Large intestine (tissue), 3 donors: ENCODE measurements around the gene FZD10. TPM values are rescaled to one million over a fixed set of nuclear protein-coding genes. Genes with fewer than 3 reads are reported as not detected.

ENCODE experiments used
- DNase-seq, 2 donors: peaks; one replicate each; pipeline versions ENCODE4 v3.0.0 to v3.0.0-alpha.2; 2013
- H3K27ac ChIP-seq: one replicate; pipeline ENCODE4 v1.5.1; 2013; ENCODE audit warnings: low read length
- H3K27me3 ChIP-seq: 2 replicates; pipeline ENCODE4 v1.6.1; 2013; ENCODE audit warnings: low read length; ENCODE audit not compliant: control insufficient read depth, insufficient read depth
- H3K36me3 ChIP-seq: 2 replicates; pipeline ENCODE4 v1.6.1; 2013; ENCODE audit warnings: low read length; ENCODE audit not compliant: control insufficient read depth, insufficient read depth
- H3K4me1 ChIP-seq: one replicate; pipeline ENCODE4 v1.6.1; 2013; ENCODE audit warnings: low read length; ENCODE audit not compliant: control insufficient read depth, insufficient read depth
- H3K4me3 ChIP-seq: one replicate; pipeline ENCODE4 v1.5.1; 2013; ENCODE audit warnings: low read length
- H3K9me3 ChIP-seq: one replicate; pipeline ENCODE4 v1.6.1; 2013; ENCODE audit warnings: mild to moderate bottlenecking, low read depth, low read length, moderate library complexity; ENCODE audit not compliant: control insufficient read depth
- WGBS: methylation state at CpG from one replicate; pipeline ENCODE4 v1.1.5; 2013; ENCODE audit warnings: low lambda C conversion rate; ENCODE audit not compliant: insufficient coverage; 5-methylcytosine and 5-hydroxymethylcytosine counted together
- polyA plus RNA-seq: library from polyadenylated mRNA; unstranded; fragments of 120-200 nt; gene quantifications from one replicate; pipeline ENCODE4 v1.2.1, GENCODE V29; 2013

Gene FZD10
- polyA plus RNA-seq, 1 donor: 1.2 TPM

- Histone ChIP-seq H3K4me1 (no peaks in the 10 kb centered on the region), H3K27me3 (peaks cover 40% of the 10 kb centered on the region), H3K27ac (no peak overlapping the region), H3K36me3 (no peaks in the 10 kb centered on the region), H3K9me3 (no peaks in the 10 kb centered on the region), H3K4me3 (no peak overlapping the region)
- WGBS: 52% methylated on average over 4 of the region's 22 CpGs
- no peak for DNase-seq
Measured at GRCh38 chr12:130154276-130155070, 7.8 kb upstream of the FZD10 start.

GRCh38 chr12:130155416-130156073 is 6.7 kb upstream of the FZD10 start:
- 100% methylated on average over 1 of the region's 10 CpGs for WGBS
- peaks cover 50% of the 10 kb centered on the region for H3K27me3 ChIP-seq

GRCh38 chr12:130156652-130157275 is 5.5 kb upstream of the FZD10 start:
- H3K27ac ChIP-seq: no peak overlapping the region
- peaks cover 62% of the 10 kb centered on the region for H3K27me3 ChIP-seq
- peaks cover 3% of the 10 kb centered on the region for H3K9me3 ChIP-seq
- no peak overlapping the region for H3K4me3 ChIP-seq
- no peaks in the 10 kb centered on the region for H3K36me3 ChIP-seq
- WGBS: no CpG with 5 or more reads among the region's 13 CpGs
- DNase-seq: no peak
- no peaks in the 10 kb centered on the region for H3K4me1 ChIP-seq

More at GRCh38 chr12:130155416-130156073, 6.7 kb upstream of the FZD10 start:
- no peaks in the 10 kb centered on the region for H3K9me3 ChIP-seq
- H3K36me3 ChIP-seq: no peaks in the 10 kb centered on the region
- no peaks in the 10 kb centered on the region for H3K4me1 ChIP-seq
- DNase-seq: no peak
- no peak overlapping the region for H3K4me3 ChIP-seq
- H3K27ac ChIP-seq: no peak overlapping the region

GRCh38 chr12:130157998-130158753 is 4.1 kb upstream of the FZD10 start:
- Histone ChIP-seq H3K4me3 (no peak overlapping the region), H3K27ac (no peak overlapping the region), H3K27me3 (peaks cover 69% of the 10 kb centered on the region), H3K4me1 (no peaks in the 10 kb centered on the region), H3K9me3 (peaks cover 3% of the 10 kb centered on the region), H3K36me3 (no peaks in the 10 kb centered on the region)
- DNase-seq: no peak
- 42% methylated on average over 3 of the region's 15 CpGs for WGBS

- Histone ChIP-seq H3K4me3 (no peak overlapping the region), H3K27ac (no peak overlapping the region), H3K36me3 (no peaks in the 10 kb centered on the region), H3K4me1 (no peaks in the 10 kb centered on the region), H3K27me3 (peaks cover 74% of the 10 kb centered on the region), H3K9me3 (peaks cover 3% of the 10 kb centered on the region)
- 39% methylated on average over 3 of the region's 7 CpGs for WGBS
- DNase-seq: no peak
Measured at GRCh38 chr12:130158754-130159059, 3.6 kb upstream of the FZD10 start.

- Histone ChIP-seq H3K4me3 (no peak overlapping the region), H3K36me3 (no peaks in the 10 kb centered on the region), H3K9me3 (peaks cover 3% of the 10 kb centered on the region), H3K27ac (no peak overlapping the region), H3K4me1 (no peaks in the 10 kb centered on the region), H3K27me3 (peaks cover 83% of the 10 kb centered on the region)
- no CpG with 5 or more reads among the region's 7 CpGs for WGBS
- no peak for DNase-seq
Measured at GRCh38 chr12:130160306-130160705, 2.0 kb upstream of the FZD10 start.

GRCh38 chr12:130160711-130161231 is 1.5 kb upstream of the FZD10 start:
- no peak for DNase-seq
- no CpG with 5 or more reads among the region's 44 CpGs for WGBS
- H3K9me3 ChIP-seq: peaks cover 3% of the 10 kb centered on the region
- H3K4me3 ChIP-seq: peak overlapping the region; percentile 32
- H3K36me3 ChIP-seq: no peaks in the 10 kb centered on the region
- H3K4me1 ChIP-seq: no peaks in the 10 kb centered on the region
- H3K27ac ChIP-seq: no peak overlapping the region
- H3K27me3 ChIP-seq: peaks cover 84% of the 10 kb centered on the region

- H3K27me3 ChIP-seq: peaks cover 81% of the 10 kb centered on the region
- H3K4me3 ChIP-seq: peak overlapping the region; percentile 32
- peaks cover 3% of the 10 kb centered on the region for H3K9me3 ChIP-seq
- no peaks in the 10 kb centered on the region for H3K36me3 ChIP-seq
- H3K27ac ChIP-seq: no peak overlapping the region
- H3K4me1 ChIP-seq: no peaks in the 10 kb centered on the region
- WGBS: no CpG with 5 or more reads among the region's 87 CpGs
- DNase-seq: peak in 1 of 2 donors; percentile 46
Measured at GRCh38 chr12:130161261-130162243, 712 bp upstream of the FZD10 start.

- WGBS: no CpG with 5 or more reads among the region's 78 CpGs
- peak in 1 of 2 donors; percentile 23 for DNase-seq
- Histone ChIP-seq H3K27me3 (peaks cover 76% of the 10 kb centered on the region), H3K36me3 (no peaks in the 10 kb centered on the region), H3K9me3 (peaks cover 3% of the 10 kb centered on the region), H3K27ac (no peak overlapping the region), H3K4me1 (no peaks in the 10 kb centered on the region), H3K4me3 (peak overlapping the region; percentile 6)
Measured at GRCh38 chr12:130162745-130163460, 639 bp downstream of the FZD10 start.
